ENCODE measurements around the gene ADCY2.

The ADCY2 gene

GRCh38 chr5:7673658-7674057 lies 277.7 kb downstream of the ADCY2 start:
- DNase-seq: no peak

GRCh38 chr5:7676455-7676854 lies 280.5 kb downstream of the ADCY2 start:
- no peak for DNase-seq

GRCh38 chr5:7678030-7678429 lies 282.1 kb downstream of the ADCY2 start:
- no peak for DNase-seq

GRCh38 chr5:7679663-7680062 lies 283.7 kb downstream of the ADCY2 start:
- no peak for DNase-seq

- no peak for DNase-seq
Measured at GRCh38 chr5:7680260-7680659, 284.3 kb downstream of the ADCY2 start.

- DNase-seq: no peak
Measured at GRCh38 chr5:7682379-7682778, 286.4 kb downstream of the ADCY2 start.

GRCh38 chr5:7683753-7684152 lies 287.8 kb downstream of the ADCY2 start:
- DNase-seq: no peak

GRCh38 chr5:7684826-7685225 lies 288.9 kb downstream of the ADCY2 start:
- DNase-seq: no peak

GRCh38 chr5:7686794-7687193 lies 290.9 kb downstream of the ADCY2 start:
- no peak for DNase-seq

GRCh38 chr5:7690557-7690956 lies 294.6 kb downstream of the ADCY2 start:
- no peak for DNase-seq

- DNase-seq: no peak
Measured at GRCh38 chr5:7705261-7705660, 309.3 kb downstream of the ADCY2 start.

GRCh38 chr5:7705736-7706135 lies 309.8 kb downstream of the ADCY2 start:
- no peak for DNase-seq

GRCh38 chr5:7706256-7706655 lies 310.3 kb downstream of the ADCY2 start:
- no peak for DNase-seq

- DNase-seq: no peak
Measured at GRCh38 chr5:7714119-7714518, 318.2 kb downstream of the ADCY2 start.

GRCh38 chr5:7714697-7715096 lies 318.8 kb downstream of the ADCY2 start:
- no peak for DNase-seq

- DNase-seq: no peak
Measured at GRCh38 chr5:7717691-7718090, 321.8 kb downstream of the ADCY2 start.

- DNase-seq: no peak
Measured at GRCh38 chr5:7728076-7728475, 332.1 kb downstream of the ADCY2 start.

GRCh38 chr5:7741415-7742065 lies 345.6 kb downstream of the ADCY2 start:
- DNase-seq: no peak

GRCh38 chr5:7742241-7742656 lies 346.3 kb downstream of the ADCY2 start:
- DNase-seq: no peak

GRCh38 chr5:7745882-7746610 lies 350.1 kb downstream of the ADCY2 start:
- DNase-seq: peak; percentile 10

GRCh38 chr5:7747728-7748127 lies 351.8 kb downstream of the ADCY2 start:
- DNase-seq: no peak

GRCh38 chr5:7749626-7750025 lies 353.7 kb downstream of the ADCY2 start:
- no peak for DNase-seq

- DNase-seq: no peak
Measured at GRCh38 chr5:7751874-7752273, 355.9 kb downstream of the ADCY2 start.

- no peak for DNase-seq
Measured at GRCh38 chr5:7753181-7753580, 357.2 kb downstream of the ADCY2 start.

- DNase-seq: no peak
Measured at GRCh38 chr5:7753596-7753995, 357.7 kb downstream of the ADCY2 start.

Measured in KG1 (cell line).